GM21367 (cell line): ENCODE data around the gene MYO1F.

Source experiments
- ATAC-seq: cut with Tn5 transposase; IDR thresholded peaks from one replicate; pipeline ENCODE4 v1.9.1; 2021; ENCODE audit not compliant: unreplicated experiment

MYO1F gene

DNA sequence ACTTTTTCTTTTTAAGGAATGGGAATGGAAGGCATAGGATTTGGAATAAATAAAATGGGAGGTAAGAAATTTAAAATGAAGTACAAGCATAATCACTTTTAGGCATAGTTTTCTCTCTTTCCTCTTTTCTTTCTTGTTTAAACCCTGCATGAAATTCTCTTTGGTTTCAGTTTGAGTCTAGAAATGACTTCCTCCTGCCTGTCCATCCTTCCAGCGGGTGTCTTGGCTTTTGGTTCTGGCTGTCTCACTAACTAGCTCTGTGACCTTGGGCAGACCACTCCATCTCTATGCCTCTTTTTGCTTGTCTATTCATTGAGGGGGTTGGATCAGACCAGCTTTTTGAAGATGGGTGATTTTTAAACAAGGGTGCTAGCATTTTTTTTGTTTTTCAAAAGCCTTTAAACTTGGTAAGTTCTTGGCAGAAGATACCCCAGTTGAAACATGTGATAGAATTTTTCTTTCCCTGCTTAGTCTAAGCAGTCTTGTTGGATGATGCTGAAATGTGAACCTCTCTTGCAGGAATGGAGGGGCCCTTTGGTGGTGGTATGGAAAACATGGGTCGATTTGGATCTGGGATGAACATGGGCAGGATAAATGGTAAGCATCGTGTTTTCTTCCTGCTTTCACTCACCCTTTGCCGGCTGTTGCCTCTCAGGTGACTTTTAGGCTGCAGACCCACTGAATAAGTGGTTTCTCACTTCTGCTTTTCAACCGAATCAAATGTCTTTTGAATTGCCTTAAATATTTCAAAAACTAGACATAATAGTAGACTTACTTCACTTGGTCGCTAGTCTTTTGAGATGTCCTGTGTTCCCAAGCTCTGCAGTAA lies 103.4 kb downstream of the MYO1F start:
- no peak for ATAC-seq
